IPS DF 4.7 (cell line): ENCODE data around the gene TMCO5A.
"Not testable (repeated sequence)": the region's sequence is repeated elsewhere in the genome, so short reads cannot be mapped to it uniquely, and the experiment has no call there.

Experiments
- DNase-seq: peaks from one replicate; pipeline ENCODE4 v3.0.0-alpha.2; 2013; ENCODE audit warnings: low spot score; ENCODE audit errors: extremely low read depth

Gene TMCO5A

DNA sequence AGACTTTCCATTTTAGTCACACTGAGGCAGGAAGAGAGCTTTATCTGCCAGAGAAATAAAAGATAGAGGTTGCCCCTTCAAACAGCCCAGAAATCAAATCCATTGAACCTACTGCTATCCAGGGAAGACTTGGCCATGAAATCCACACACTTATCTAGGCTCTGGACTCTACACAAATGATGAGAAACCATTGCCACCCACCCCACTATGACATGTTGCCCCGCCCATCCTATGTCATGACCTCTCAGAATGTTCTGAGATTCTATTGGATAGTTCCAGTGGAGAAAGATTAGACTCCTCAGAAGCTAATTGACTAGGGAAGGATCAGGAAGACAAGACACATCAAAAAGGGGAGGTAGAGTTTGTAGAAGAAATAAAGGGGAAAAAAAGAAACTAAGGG is at the start of gene TMCO5A:
Gene TMCO5A (plus strand): TSS at position 301 of the 400 bp plus-strand sequence. CDS start 1,684 bp downstream, outside the sequence.
- no peak for DNase-seq

- DNase-seq = no peak
These were observed 48.8 kb upstream of the TMCO5A start for GRCh38 chr15:37885651-37886050.

GRCh38 chr15:37888356-37888755 is 46.1 kb upstream of the TMCO5A start:
- no peak for DNase-seq

DNA sequence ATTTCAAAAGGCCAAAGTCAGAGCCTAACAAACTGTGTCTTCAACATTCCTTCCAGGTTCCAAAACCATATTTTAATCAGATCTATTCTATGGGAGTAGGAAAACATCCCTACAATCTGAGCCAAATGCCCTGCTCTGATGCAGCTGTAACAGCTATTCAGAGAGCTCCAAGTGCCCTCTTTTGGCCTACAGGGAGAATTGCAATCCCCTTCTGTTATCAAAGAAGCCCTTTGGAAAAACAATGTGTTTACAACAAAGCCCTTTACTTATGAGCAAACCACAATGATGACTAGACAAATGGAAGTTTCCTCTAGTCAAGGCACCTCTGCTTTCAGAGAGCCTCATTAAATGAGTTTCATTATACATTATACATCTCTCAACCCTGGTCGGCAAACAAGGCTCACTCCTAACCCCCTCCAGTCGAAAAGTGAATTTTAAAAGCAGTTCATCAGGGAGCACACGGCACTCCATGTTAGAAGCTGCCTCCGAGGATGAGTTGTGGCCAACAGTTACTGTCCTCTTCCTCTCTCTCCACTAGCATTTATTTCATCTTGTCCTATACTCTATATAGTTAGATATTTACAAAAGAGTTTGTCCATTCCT is 42.6 kb upstream of the TMCO5A start:
- no peak for DNase-seq

DNA sequence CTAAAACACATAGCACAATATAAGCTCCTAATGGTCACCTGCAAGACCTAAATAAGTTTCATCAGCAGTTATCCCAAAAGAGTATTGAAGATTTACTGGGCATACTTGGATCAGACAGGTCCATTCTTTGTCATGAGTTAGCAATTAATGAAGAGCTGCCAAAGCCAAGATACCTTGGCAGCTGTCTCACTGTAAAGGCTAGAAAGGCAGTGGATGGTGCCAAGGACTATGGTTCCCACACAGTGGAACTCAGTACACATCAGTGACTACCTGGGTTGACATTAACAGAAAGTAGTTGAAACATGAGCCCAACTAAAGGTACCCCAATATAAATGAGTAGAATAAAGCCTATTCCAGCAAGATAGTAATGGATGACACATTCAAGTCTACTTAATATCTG is 41.1 kb upstream of the TMCO5A start:
- no peak for DNase-seq

DNA sequence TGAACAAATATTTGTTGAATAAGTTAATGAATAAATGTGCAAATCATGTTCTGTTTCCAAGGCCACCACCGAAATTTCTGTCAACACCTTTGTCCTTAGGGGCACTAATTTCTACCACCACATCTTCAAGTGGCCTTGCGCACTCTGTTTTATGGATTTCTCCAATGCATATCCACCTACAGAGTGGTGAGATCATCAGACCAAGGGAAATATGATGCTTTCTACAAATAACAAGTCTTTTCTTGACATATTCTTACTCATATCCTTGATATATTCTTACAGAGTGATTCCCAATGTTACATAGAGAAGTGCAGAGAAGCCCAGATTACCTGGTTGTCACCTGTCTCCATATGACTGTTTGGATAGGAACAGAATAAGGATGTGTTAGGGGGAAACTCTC is 36.1 kb upstream of the TMCO5A start:
- DNase-seq = no peak

DNA sequence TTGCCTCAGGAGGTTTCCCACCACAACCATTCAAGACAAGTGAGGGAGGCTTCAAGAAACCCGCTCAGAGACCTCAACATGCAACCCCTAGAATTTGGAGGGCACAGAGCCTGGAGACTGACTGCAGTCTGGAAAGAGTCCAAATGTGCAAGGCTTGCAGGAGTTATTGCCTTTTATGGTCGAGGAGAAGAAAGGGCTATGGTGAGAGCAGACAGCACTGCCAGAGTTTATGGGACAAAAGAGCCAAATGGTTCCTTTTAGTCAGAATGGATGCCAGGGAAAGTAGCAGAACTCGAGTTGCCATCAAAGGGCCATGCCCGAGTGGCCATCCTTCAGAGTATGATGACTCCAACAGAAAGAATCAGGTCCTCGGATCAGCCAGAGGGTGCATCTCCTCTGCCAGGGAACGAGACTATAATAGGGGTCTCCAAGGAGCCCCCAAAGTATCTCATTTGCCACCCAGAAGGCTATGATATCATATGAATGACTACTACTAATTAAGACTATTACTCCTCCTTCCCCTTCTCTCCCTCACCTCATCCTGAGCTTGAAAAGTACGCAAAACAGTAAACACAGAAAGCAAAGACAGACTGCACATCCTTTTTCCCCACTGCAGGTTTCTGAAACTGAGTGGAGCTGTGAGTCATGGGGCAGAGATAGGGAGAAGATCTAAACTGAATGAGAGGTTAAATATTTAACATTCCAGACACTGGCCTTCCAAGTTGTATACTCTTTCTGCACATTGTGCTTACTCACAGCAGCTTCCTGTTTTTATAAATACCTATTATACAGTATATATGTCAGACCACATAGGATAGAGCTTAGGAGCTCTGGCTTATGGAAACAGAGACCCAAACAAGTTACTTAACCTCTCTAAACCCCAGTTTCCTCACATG is 33.9 kb upstream of the TMCO5A start:
- DNase-seq = no peak

DNA sequence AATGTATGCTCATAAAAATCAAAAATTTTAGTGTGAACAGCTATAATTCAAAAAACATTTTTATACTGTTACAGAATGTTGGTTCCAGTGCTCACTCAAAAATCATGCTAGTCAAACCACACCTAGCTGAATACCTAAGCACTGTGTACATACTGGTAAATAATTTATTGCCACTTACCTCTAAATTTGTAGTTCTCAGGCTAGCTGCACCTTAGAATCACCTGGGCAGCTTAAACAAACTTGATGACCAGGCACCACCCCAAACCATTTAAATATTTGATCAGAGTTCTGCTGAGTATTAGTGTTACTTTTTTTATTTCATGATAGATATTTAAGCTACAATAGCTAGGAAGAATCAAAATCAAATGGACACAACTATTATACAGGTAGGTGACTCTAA is 32.3 kb upstream of the TMCO5A start:
- no peak for DNase-seq

- no peak for DNase-seq
These were observed 30.4 kb upstream of the TMCO5A start for GRCh38 chr15:37903919-37904625.

- no peak for DNase-seq
These were observed 27.3 kb upstream of the TMCO5A start for GRCh38 chr15:37907136-37907535.

DNA sequence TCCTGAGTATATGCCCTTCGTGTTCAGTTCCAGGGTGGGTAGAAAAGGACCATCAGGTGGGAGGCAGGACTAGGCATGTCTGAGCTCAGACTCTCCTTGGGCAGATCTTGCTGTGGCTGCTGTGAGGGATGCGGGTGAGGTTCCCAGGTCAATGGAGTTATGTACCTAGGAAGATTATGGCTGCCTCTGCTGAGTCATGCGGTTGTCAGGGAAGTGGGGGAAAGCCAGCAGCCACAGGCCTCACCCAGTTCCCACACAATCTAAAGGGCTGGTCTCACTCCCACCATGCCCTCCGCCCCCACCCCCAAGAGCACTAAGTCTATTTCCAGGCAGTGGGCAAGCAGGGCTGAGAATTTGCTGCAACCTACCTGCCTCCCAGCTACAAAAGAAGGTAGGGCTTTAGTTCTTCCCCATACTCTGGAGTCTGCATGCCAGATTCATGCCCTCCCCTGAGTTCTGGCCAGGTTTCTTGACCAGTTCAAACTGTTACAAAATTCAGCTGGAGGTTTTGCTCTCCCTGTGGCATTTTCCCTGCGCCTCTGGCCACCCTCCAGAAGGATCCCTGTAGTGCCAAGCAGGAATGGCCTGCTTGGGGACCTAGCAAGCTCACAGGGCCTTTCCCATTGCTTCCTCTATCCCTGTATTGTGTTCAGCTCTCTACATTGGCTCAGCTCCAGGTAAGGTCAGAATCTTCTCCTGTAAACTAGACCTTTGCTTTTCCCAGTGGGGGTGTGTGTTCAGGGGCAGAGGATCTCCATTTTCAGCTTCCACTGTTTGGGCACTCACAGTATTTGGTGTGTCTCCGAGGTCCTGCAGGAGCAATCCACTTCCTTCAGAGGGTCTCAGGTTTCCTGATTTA is 12.7 kb upstream of the TMCO5A start:
- no peak for DNase-seq

DNA sequence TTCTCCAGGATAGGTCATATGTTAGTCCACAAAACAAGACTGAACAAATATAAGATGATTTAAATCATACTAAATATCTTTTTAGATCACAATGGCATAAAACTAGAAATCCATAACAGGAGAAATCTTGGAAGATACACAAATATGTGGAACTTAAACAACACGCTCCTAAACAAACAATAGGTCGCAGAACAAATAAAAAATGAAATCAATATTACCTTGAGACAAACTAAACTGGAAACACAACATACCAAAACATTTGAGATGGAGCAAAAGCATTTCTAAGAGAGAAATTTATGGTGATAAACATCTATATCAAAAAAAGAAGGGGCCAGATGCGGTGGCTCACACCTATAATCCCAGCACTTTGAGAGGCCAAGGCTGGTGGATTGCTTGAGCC is 8.3 kb upstream of the TMCO5A start:
- DNase-seq = no peak

GRCh38 chr15:37929238-37929637 is 5.2 kb upstream of the TMCO5A start:
- DNase-seq = no peak

GRCh38 chr15:37931321-37931720 is 3.1 kb upstream of the TMCO5A start:
- DNase-seq = no peak

DNA sequence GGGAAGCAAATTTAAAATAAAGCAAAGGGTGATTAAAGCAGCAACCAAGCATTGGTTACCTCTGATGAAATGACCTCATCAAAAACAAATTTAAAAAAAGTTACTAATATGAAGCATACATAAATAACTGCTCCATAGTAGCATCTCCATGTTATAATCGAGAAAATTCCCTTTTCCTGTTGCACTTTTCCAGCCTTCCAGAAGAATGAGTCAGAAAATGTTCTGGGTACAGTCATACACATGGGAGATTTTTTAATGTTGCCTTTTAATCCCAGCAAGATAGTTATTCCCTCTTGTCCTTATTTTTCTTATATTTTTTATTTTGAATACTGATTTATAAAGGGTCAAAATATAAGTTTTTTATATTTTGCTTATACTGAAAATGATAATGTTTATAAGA is 2.6 kb upstream of the TMCO5A start:
- DNase-seq = no peak

DNA sequence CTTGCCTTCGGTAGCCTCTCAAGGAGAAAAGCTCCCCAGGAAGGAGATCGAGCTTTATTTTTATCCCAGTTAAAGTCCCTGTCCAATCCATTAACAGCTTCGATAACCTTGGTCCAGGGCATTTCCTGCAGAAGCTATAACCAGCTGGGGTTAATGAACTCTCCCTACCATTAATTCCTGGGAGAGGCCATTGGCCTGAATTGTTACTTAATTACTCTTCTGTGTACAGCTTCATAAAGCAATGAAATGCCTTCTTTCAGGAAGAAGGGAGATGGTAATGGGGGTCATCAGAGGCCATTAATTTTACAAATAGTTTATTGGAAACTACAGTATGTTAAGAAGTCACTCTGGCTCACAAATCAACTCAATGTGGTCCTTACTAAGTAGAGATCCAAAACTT is 1.9 kb upstream of the TMCO5A start:
- DNase-seq = no peak

DNA sequence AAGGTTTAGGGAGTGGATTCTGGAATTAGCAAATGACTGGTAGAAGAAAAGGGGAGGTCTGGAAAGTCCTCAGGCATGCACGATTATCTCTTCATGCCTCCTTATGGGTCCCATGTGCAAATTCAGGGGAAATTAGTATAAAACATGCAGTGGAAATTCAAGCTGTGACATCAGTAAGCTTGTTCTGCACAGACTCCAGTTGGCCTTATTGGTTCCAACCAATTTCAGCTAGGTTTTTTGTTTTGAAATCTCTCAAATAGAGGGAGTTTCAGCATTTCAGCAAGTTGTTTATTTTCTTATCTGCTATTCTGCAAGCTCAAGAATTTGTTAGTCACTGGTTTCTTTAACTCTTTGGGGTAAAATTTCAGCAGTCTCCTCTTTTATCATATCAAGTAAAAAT is 774 bp upstream of the TMCO5A start:
- no peak for DNase-seq

DNA sequence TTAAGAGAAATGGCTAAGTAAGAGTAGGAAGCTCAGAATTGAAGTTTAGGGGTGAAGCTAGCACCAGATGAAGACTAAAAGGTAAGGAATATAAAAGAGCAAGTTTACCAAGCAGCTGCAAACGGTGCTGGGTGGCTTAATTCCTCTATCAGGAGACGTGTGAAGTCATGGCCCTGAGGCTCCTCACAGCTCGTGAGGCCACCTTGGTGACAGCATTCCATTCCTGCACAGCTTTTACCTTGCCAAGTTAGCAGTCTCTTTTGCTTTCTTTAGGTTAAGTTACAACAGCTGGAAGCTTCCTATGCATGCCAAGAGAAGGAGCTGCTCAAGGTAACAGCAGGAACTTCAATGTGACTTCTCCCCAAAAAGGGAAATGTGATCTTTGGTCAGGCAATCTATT is 6.4 kb downstream of the TMCO5A start:
- DNase-seq = no peak

GRCh38 chr15:37941779-37942178 is 7.3 kb downstream of the TMCO5A start:
- no peak for DNase-seq

DNA sequence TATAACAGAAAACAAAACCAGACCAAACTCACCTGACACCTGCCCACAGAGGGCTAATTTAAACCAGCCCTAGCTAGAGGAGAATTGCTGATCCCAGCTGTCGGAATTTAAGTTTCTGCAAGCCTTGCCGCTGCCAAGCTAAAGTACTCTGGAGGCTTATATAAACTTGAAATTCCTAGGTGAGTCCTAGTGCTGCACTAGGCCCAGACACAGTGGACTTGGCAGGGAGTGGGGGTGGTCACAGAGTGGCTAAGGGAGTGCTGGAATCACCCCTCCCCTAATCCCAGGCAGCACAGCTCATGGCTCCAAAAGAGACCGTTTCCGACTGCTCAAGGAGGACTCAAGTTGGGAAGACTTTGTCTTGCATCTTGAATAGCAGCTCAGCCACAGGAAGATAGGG is 17.6 kb downstream of the TMCO5A start:
- DNase-seq = no peak

DNA sequence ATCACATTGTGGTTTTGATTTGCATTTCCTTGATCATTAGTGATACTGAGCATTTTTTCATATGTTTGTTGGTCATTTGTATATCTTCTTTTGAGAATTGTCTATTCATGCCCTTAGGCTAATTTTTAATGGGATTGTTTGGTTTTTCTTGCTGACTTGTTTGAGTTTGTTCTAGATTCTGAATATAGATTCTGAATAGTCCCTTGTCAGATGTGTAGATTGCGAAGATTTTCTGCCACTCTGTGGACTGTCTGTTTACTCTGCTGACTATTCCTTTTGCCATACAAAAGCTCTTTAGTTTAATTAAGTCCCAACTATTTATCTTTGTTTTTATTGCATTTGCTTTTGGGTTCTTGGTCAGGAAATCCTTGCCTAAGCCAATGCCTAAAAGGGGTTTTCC is 26.3 kb downstream of the TMCO5A start:
- not testable (repeated sequence) for DNase-seq
